Activated naive CD8-positive, alpha-beta T cell (primary cell): Measurements from ENCODE around the gene RASA3.

Experiments used
- H3K27ac Mint-ChIP-seq: one replicate; pipeline ENCODE4 v1.8.0; 2021; ENCODE audit warnings: mixed read lengths
- H3K27me3 Mint-ChIP-seq: one replicate; pipeline ENCODE4 v1.8.0; 2021; ENCODE audit warnings: mixed read lengths
- H3K36me3 Mint-ChIP-seq: one replicate; pipeline ENCODE4 v1.8.0; 2021; ENCODE audit warnings: mixed read lengths
- H3K4me1 Mint-ChIP-seq: one replicate; pipeline ENCODE4 v1.8.0; 2021; ENCODE audit warnings: low read depth, mixed read lengths
- H3K4me3 Mint-ChIP-seq: one replicate; pipeline ENCODE4 v1.8.0; 2021; ENCODE audit warnings: mild to moderate bottlenecking, mixed read lengths
- H3K9me3 Mint-ChIP-seq: one replicate; pipeline ENCODE4 v1.8.0; 2021; ENCODE audit warnings: low read depth, mixed read lengths

The RASA3 gene

GRCh38 chr13:113970810-113971470, 161.5 kb downstream of the RASA3 start:
- H3K4me3 Mint-ChIP-seq, result no peak overlapping the region
- H3K36me3 Mint-ChIP-seq, result no peaks in the 10 kb centered on the region
- H3K9me3 Mint-ChIP-seq, result no peaks in the 10 kb centered on the region
- no peaks in the 10 kb centered on the region for H3K4me1 Mint-ChIP-seq
- no peaks in the 10 kb centered on the region for H3K27me3 Mint-ChIP-seq
- H3K27ac Mint-ChIP-seq, result no peak overlapping the region

- Mint-ChIP-seq H3K27ac (no peak overlapping the region), H3K9me3 (no peaks in the 10 kb centered on the region), H3K4me1 (no peaks in the 10 kb centered on the region), H3K36me3 (no peaks in the 10 kb centered on the region), H3K4me3 (no peak overlapping the region), H3K27me3 (no peaks in the 10 kb centered on the region)
Measured at GRCh38 chr13:113969973-113970611, 162.3 kb downstream of the RASA3 start.

GRCh38 chr13:113969311-113969972, 163.0 kb downstream of the RASA3 start:
- no peaks in the 10 kb centered on the region for H3K36me3 Mint-ChIP-seq
- H3K27me3 Mint-ChIP-seq, result no peaks in the 10 kb centered on the region
- H3K27ac Mint-ChIP-seq, result peak overlapping the region; percentile 24
- H3K9me3 Mint-ChIP-seq, result no peaks in the 10 kb centered on the region
- no peak overlapping the region for H3K4me3 Mint-ChIP-seq
- H3K4me1 Mint-ChIP-seq, result no peaks in the 10 kb centered on the region

- Mint-ChIP-seq H3K27ac (no peak overlapping the region), H3K9me3 (no peaks in the 10 kb centered on the region), H3K36me3 (no peaks in the 10 kb centered on the region), H3K4me1 (no peaks in the 10 kb centered on the region), H3K4me3 (no peak overlapping the region), H3K27me3 (no peaks in the 10 kb centered on the region)
Measured at GRCh38 chr13:113968463-113969310, 163.7 kb downstream of the RASA3 start.

- Mint-ChIP-seq H3K27me3 (no peaks in the 10 kb centered on the region), H3K4me1 (no peaks in the 10 kb centered on the region), H3K9me3 (no peaks in the 10 kb centered on the region), H3K36me3 (no peaks in the 10 kb centered on the region), H3K4me3 (no peak overlapping the region), H3K27ac (no peak overlapping the region)
Measured at GRCh38 chr13:113967729-113968462, 164.5 kb downstream of the RASA3 start.

- Mint-ChIP-seq H3K4me1 (no peaks in the 10 kb centered on the region), H3K4me3 (no peak overlapping the region), H3K36me3 (no peaks in the 10 kb centered on the region), H3K27ac (no peak overlapping the region), H3K27me3 (no peaks in the 10 kb centered on the region), H3K9me3 (no peaks in the 10 kb centered on the region)
Measured at GRCh38 chr13:113967206-113967720, 165.2 kb downstream of the RASA3 start.

GRCh38 chr13:113965968-113966884, 166.2 kb downstream of the RASA3 start:
- Mint-ChIP-seq H3K4me3 (no peak overlapping the region), H3K36me3 (no peaks in the 10 kb centered on the region), H3K9me3 (no peaks in the 10 kb centered on the region), H3K4me1 (no peaks in the 10 kb centered on the region), H3K27me3 (no peaks in the 10 kb centered on the region), H3K27ac (no peak overlapping the region)

- Mint-ChIP-seq H3K4me1 (no peaks in the 10 kb centered on the region), H3K27ac (no peak overlapping the region), H3K27me3 (no peaks in the 10 kb centered on the region), H3K4me3 (no peak overlapping the region), H3K36me3 (peaks cover 2% of the 10 kb centered on the region), H3K9me3 (no peaks in the 10 kb centered on the region)
Measured at GRCh38 chr13:113965383-113965874, 167.0 kb downstream of the RASA3 start.

GRCh38 chr13:113964251-113964995, 168.0 kb downstream of the RASA3 start:
- Mint-ChIP-seq H3K4me3 (no peak overlapping the region), H3K36me3 (peaks cover 3% of the 10 kb centered on the region), H3K9me3 (no peaks in the 10 kb centered on the region), H3K4me1 (peaks cover 1% of the 10 kb centered on the region), H3K27me3 (no peaks in the 10 kb centered on the region), H3K27ac (no peak overlapping the region)

- no peak overlapping the region for H3K4me3 Mint-ChIP-seq
- H3K27ac Mint-ChIP-seq, result no peak overlapping the region
- no peaks in the 10 kb centered on the region for H3K27me3 Mint-ChIP-seq
- no peaks in the 10 kb centered on the region for H3K9me3 Mint-ChIP-seq
- H3K4me1 Mint-ChIP-seq, result peaks cover 1% of the 10 kb centered on the region
- H3K36me3 Mint-ChIP-seq, result peaks cover 3% of the 10 kb centered on the region
Measured at GRCh38 chr13:113963376-113963775, 169.0 kb downstream of the RASA3 start.

- Mint-ChIP-seq H3K9me3 (no peaks in the 10 kb centered on the region), H3K4me1 (peaks cover 1% of the 10 kb centered on the region), H3K27ac (no peak overlapping the region), H3K27me3 (no peaks in the 10 kb centered on the region), H3K4me3 (no peak overlapping the region), H3K36me3 (peaks cover 3% of the 10 kb centered on the region)
Measured at GRCh38 chr13:113962975-113963374, 169.4 kb downstream of the RASA3 start.

GRCh38 chr13:113962386-113962785, 170.0 kb downstream of the RASA3 start:
- peaks cover 1% of the 10 kb centered on the region for H3K4me1 Mint-ChIP-seq
- no peak overlapping the region for H3K4me3 Mint-ChIP-seq
- H3K27ac Mint-ChIP-seq, result no peak overlapping the region
- H3K9me3 Mint-ChIP-seq, result no peaks in the 10 kb centered on the region
- no peaks in the 10 kb centered on the region for H3K27me3 Mint-ChIP-seq
- H3K36me3 Mint-ChIP-seq, result peaks cover 3% of the 10 kb centered on the region
